GM21723 (cell line): Measurements from ENCODE around the gene DTD1.
"Not testable (repeated sequence)": the region's sequence is repeated elsewhere in the genome, so short reads cannot be mapped to it uniquely, and the experiment has no call there.

Source experiments
- ATAC-seq: cut with Tn5 transposase; IDR thresholded peaks from one replicate; pipeline ENCODE4 v1.9.1; 2021; ENCODE audit warnings: mild to moderate bottlenecking, moderate library complexity; ENCODE audit not compliant: unreplicated experiment

DTD1 gene

DNA sequence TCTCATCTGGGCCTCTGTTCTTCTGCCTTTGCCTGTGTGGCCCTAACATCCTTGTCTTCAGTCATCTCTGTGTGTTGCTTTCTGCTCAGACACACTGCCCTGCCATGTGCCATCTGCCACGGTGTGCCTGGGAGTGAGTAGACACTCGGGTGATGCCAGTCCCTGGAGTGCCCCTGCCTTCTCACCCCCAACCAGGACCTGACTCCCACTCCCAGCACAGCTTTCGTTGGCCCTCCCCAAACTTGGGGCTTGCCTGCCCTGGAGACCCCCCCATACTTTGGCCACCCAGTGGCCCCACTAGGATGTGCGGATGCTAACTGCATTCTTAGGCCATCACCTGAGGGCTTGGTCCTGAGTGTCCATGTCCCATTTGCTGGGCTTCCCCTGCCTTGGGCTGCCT lies 149.3 kb downstream of the DTD1 start:
- ATAC-seq = no peak

DNA sequence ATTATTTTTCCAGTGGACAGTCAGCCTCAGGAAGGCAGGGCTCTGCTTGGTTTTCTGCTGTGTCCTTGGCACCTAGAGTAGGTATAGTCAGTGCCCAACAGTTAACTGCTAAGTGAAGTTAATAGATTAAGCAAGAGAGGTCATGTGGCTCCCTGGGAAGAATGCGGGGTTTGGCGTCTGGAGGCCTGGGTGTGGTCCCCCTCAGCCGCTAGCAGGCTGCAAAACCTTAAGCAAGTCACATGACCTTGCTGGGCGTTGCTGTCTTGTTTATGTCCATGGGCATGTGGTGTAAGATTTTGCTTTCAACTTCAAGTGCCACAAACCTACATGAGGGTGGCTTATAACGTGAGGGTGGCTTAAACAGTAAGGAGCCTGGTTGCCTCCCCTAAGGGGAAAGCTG lies 150.2 kb downstream of the DTD1 start:
- ATAC-seq = no peak

DNA sequence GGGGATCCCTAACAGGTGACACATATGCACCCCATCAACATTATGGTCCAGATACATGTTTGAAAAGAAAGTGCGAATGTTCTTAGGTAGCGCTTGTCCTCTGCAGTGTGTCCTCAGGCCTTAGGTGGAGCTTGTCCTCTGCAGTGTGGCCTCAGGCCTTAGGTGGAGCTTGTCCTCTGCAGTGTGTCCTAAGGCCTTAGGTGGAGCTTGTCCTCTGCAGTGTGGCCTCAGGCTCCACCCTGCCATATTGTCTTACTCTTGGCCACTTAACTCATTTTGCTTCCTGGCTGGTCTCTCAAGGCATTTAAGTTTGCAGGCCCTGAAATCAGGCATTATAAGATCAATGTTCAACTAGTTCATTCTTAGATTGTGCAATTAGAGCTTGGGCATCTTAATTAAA lies 151.0 kb downstream of the DTD1 start:
- ATAC-seq = no peak

DNA sequence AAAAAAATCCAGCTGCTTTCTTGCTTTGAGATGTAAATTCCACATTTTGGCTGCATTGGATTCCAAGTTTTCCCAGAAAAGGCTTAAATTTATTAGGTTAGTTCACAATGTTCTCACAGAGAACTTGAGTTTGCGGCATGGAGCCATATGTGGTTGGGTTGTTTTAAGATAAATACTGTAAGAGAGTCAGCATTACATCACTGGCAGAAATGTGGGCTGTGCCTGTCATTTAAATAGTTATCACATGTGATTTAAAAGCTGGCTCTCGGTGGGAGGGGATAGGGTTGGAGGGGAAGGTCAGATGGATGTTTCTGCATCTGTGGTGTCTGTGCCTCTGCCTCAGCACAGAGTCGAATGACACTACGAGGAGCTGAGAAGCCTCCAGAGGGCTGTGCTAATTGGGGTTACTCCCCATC lies 151.9 kb downstream of the DTD1 start:
- ATAC-seq = no peak

DNA sequence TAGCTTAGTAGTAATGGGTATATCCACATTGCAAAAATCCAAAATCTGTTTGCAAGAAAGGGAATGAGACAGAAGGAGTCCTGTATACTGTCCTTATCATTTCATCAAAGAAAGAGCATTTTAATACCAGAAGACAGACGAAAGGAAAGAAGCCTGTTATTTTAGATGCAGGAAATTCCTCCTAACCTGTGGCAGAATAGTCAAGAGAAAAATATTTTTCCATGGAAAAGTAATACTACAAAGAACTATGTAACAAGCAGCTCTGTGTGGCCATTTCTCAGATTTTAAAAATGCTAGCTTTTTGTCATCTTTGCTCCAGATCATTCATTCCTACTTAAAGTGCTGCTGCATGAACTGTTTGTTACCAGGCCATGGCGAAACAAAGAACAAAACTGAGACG lies 152.9 kb downstream of the DTD1 start:
- ATAC-seq = no peak

DNA sequence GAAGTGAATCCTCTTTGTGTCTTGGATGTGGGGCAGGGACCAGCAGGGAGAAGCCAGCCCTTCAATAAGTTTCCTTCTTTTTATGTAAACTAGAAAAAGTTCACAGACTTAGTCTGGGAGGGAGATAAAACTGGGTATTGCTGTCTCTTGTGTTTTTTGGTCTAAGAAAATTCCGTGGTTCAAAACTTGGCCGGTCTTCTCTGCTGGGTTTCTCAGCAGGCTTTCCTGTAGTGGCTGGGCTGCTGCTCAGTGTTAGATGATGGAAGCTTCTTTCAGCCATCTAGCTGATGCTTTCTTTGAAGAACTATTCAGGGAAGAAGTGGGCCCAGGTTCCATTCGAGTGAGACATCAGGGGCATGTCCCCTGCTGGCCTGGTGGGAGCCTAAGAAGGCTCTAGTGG lies 155.0 kb downstream of the DTD1 start:
- ATAC-seq = no peak

DNA sequence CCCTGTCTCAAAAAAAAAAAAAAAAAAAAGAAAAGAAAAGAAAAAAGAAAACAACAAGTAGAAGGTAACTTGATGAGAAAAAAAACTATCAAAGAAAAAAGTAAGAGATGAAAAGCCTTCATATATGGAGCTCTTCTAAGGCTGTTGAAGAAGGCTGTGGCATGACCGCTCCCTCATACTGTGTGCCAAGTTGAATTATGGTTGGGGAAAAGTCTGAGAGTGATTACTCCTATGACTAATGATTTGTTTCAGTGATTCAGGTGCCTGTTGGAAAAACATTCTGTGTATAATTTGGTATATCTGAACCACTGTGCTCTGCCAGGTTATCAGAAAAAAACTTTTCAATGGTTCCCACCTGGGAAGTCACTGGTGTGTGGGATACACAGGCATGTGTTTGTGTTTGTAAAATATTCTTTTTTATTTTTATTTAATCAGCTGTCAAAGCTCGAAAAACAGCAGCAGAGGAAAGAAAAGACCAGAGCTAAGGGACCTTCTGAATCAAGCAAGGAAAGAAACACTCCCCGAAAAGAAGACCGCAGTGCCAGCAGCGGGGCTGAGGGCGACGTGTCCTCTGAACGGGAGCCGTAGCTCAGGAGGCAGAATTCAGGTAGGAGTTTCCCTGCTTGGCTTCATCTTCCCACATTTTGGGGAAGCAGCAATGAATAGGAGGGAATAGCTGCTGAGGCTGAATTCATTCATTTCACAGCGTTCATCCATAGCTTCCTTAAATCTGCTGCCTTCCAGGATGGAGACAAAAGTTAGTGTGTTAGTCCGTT lies 156.0 kb downstream of the DTD1 start:
- ATAC-seq = no peak

DNA sequence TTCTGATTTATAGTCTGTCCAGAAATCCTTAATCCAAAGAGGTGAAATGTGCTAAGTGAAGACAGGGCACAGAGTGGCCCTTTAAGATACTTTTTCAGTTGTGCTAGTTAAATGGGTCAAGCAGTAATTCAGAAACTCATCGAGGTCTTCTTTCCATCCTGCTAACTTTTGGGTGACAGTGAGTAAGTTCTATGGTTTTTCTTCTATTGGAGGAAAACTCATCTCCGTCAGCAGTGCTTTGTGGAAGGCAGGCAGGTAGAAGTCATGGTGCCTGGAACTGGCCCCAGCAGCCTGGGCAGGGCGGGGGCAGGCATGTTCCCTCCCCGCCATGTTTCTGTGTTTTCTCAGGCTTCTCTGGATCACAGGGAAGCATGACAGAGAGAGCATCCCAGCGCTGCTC lies 159.2 kb downstream of the DTD1 start:
- ATAC-seq = no peak

DNA sequence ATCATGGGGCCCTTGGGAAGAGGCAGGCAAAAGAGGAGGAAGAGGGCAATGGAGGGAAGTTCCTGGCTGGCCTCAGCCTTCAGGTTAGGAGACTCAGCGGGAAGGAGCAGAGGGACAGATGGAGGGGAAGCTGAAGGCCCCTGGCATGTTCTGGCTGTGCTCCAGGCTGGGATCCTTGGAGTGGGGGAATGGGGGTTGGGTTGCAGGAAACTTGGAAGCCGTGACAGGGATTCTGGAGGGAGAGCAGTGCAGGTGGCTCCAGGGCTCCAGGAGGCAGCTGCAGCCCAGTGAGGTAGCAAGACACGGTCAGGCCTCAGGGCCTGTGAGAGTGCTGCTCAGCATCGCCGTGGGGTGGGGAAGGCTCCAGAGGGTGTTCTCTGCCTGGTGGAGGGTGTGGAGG lies 161.1 kb downstream of the DTD1 start:
- no peak for ATAC-seq

DNA sequence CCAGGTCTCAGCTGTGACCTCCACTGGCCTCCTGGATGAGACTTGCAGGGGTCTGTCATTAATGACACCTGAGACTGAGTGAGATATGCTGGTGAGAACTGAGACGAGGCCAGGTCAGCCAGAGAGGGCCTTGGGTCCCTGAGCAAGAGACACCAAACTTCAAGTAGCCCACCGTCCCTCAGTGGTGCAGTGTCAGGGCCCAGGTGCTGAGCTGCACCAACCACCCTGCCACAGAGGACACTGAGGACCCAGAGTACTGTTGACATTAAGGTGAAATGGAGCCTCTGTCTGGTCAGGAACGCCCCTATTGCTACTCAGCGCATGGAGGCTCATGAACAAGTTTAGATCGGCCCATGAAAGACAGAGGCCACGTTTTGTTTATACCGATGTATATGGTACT lies 161.7 kb downstream of the DTD1 start:
- no peak for ATAC-seq

DNA sequence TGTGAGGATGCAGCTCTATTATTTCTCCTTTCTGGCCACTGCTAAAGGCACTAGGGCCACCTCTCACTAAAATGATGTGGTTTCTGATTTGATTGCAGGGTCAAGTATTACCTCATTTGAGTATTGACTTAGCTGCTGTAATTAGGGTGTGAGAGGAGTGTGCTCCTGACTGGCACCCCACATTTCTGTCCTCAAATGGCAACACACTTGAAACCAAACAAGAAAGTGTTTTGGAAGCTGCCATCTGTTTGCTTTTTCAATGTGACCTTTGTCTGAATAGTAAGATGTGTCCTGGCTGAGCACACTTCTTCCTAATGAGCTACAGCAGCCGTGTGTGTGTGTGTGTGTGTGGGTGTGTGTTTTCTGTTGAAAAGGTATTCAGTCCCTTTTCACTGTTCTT lies 162.9 kb downstream of the DTD1 start:
- no peak for ATAC-seq

DNA sequence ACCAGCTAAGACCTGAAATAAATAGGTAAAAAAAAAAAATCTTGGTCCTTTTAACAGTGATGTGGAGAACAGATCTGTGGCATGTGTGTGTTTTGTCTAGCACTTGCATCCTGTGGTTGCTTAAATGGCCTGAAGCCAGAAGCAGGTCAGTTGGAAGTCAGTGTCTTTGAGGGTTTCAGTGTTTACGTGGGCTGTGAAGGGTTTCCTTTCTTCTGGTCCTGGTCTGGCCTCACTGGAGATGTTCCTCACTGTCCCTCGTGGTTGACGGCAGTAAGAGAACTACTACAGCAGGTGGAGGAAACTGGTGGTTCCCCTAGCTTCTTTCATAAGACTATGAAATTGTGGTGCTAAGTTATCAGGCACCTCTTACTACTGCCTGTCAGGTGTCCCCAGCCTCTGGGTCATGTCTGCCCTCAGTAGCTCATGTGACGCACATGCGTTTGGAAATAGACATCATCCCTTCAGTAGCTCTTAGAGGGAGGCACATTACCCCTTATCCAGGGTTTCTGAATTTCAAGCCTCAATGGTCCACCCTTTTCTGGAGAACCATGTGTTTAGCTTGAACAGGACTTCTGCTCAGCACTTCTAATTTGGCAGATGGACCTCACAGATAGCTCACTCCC lies 166.3 kb downstream of the DTD1 start:
- ATAC-seq = peak; percentile 99

DNA sequence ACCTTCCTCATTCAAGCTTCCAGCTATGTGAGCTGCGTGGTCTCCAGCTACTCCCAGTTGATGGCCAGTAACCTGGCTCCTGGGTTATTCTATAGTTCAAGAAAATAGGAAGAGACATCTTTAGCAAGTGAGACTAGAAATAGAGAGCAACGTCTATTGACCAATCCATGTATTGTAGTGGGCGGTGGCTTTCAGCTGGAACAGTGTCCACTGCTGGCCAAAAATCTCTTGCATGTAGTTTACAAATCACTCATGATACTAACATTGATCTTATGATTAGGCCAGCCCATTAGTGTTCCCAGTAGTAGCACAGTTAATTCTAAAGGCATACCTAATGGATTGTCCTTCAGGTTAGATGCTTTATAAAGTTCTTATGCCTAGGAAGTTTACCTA lies 166.8 kb downstream of the DTD1 start:
- ATAC-seq = no peak

DNA sequence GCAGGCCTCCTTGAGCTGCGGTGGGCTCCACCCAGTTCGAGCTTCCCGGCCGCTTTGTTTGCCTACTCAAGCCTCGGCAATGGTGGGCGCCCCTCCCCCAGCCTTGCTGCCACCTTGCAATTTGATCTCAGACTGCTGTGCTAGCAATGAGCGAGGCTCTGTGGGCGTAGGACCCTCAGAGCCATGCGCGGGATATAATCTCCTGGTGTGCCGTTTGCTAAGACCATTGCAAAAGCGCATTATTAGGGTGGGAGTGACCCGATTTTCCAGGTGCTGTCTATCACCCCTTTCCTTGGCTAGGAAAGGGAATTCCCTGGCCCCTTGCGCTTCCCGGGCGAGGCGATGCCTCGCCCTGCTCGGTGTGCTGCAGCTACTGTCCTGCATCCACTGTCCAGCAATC lies 173.0 kb downstream of the DTD1 start:
- ATAC-seq = not testable (repeated sequence)

DNA sequence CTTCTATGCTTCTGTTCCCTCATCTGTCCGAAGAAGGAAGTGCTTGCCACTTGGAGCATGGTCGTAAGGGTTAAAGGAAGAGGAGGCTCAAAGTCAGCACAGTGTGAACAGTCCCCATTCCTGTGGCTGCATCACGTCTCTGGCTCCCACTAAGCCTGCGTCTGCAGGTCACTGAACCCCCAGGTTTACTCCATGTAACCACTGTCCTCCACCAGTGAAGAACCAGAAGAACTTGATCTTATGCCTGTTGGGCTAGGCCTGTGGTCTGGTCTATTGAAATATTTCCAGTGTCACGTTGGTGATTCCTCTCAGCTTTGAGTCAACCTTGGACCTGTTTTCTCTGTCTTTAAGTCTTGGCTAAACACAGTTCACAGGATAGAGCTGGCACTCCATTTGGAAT lies 179.8 kb downstream of the DTD1 start:
- ATAC-seq = no peak

DNA sequence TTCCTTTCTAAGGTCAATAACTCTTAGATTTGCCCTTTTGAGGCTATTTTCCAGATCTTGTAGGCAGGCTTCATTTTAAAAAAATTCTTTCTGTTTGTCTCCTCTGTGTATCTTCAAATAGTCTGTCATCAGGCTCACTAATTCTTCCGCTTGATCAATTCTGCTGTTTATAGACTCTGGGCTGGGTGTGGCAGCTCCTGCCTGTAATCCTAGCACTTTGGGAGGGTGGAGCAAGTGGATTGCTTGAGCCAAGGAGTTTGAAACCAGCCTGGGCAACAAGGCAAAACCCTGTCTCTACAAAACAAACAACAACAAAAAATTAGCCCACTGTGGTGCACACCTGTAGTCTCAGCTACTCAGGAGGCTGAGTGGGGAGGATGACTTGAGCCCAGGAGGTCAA lies 185.7 kb downstream of the DTD1 start:
- no peak for ATAC-seq

DNA sequence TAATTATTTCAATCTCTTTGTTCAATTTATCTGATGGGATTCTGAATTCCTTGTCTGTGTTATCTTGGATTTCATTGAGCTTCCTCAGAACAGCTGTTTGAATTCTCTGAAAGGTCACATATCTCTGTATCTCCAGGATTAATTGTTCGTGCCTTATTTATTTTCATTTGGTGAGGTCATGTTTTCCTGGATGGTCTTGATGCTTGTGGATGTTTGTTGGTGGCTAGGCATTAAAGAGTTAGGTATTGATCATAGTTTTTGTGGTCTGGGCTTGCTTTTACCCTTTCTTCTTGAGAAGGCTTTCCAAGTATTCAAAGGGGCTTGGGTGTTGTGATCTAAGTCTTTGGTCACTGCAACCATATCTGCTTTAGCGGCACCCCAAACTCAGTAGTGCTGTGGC lies 186.4 kb downstream of the DTD1 start:
- ATAC-seq = no peak

DNA sequence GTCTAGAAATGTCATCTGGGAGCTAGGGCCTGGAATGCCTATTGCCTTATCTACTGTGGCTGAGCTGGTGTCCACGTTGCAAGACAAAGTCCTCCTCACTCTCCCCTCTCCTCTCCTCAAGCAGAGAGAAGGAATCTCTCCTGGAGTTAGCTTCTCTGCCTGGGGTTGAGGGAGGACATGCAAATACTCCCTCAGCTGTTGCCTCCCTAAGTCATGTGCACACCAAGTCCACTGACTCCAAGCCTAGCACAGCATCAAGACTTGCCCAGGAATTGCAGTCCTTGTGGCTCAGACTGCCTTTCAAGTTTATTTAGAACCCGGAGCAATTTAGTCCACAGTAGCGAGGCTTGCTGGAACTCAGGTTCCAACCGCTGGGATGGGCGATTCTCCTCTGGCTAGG lies 187.8 kb downstream of the DTD1 start:
- no peak for ATAC-seq

DNA sequence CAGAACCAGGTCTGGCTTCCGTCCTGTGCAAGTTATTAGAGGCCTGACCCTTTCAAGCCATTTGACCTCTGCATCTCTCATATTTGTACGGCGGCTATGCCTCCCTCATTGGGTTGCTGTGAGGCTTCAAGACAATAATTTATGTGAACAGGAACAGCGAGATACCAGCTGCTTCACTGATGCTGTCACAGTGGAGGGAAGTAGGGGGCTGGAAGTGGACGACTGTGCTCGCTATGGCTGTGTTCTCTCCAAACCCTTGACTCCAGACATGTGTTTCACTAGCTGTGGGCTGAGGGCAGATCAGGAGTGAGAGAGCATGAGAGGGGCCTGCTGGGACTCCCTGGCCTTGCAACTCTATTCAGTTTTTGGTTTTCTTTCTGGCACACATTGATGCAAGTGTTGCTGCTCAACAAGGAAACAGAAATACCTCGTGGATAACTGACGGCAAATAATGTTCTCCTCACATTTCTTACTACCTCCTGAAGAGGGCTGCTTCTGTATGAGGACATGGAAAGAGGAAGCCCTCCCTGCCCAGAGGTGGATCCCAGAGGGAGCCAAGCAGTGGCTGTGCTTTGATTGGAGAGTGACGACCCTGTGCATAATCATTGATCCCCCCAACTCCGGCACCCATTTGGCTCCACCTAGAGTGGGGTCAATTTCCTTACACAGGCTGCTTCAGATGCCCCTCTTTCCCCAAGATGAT lies 191.0 kb downstream of the DTD1 start:
- ATAC-seq = no peak

DNA sequence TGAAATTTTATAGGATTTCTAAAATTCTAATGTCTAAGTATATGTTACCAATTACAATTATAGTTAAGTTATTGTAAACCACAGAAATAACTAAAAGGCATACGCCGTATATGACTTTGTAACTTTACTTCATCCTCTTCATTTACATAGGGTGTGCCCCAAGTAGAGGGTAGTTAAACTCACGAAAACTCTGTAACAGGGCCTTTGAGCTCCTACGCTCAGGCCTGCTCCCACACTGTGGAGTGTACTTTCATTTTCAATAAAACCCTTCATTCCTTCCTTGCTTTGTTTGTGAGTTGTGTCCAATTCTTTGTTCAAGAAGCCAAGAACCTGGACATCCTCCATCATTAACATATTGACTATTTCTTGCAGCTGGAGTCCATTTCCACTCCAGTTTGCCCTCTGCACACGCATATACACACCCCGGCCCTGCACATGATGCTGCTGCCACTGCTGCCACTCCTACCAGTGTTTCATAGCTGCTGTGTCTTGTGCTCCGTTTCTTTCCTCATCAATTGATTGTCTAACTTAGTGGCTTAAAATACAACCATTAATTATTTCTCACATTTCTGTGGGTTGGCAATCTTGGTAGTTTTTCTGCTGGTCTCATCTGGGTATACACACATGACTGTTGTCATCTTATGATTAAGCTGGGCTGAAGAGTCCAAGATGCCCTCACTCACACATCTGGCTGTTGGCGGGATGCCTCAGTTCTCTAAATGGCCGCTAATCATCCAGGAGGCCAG lies 192.7 kb downstream of the DTD1 start:
- no peak for ATAC-seq

DNA sequence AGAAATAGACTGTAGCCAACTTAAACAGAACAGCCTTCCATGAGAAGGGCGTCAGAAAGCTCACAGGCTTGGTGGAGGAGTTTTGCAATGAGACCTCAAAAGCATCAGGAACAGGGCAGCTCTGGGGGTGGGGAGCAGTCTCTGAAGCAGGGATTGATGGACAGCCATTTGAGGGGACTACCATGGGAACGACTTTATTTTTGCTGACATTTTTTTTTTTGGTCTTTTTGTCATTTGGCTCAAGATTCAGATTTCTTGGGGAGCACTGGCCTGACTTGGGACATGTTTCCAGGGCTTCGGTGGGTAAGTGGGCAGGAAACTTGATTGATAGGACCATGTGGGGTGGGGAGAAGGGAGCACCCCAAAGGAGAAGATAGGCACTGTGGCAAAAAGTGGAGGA lies 193.7 kb downstream of the DTD1 start:
- no peak for ATAC-seq
